Activated CD8-positive, alpha-beta memory T cell treated with anti-CD3 and anti-CD28 coated beads, Interleukin-2, amount 50 U/mL, for 48 hours (primary cell): ENCODE results near the gene ZNF669.

Source experiments
- DNase-seq: peaks from one replicate; pipeline ENCODE4 v3.0.0-alpha.2; 2020

Gene ZNF669

DNA sequence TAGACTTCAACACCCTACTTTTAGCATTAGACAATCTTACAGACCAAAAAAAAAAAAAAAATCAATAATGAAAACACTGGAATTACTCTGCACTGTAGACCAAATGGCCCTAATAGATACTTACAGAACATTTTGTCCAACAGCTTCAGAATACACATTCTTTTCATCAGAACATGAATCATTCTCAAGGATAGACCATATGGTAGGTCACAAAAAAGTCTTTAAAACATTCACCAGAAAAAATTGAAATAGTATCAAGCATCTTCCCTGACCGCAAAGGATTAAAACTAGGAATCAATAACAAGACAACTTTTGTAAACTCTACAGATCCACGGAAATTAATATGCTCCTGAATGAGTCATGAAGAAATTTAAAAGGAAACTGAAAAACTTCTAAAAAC lies 48.1 kb downstream of the ZNF669 start:
- DNase-seq = no peak

DNA sequence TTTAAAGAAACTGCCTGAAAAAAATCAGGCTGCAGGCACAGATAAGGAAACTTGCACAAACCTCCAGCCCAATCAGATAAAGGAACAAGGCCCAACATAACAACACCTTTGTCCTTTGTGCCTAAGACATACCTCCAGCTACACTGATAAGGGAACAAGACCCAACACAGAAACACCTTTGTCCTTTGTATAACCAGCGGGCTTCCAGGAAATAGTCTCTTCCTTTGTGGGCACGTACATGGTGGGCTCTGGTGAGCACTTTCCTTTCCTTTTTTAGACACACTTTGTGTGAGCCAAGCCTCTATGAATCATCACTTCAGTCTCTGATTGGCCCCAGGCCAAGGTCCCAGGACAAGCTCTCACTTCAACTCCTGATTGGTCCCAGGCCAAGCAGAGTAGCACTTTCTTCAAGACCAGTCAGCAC lies 49.2 kb downstream of the ZNF669 start:
- no peak for DNase-seq
